ENCODE measurements around the gene ACAD9.
A peak's percentile ranks its signal among the peaks of the same experiment; 100 is the strongest.

ACAD9 gene

GRCh38 chr3:128845119-128845777 is 34.2 kb upstream of the ACAD9 start:
- peaks cover 12% of the 10 kb centered on the region for H3K4me1 Mint-ChIP-seq
- peak overlapping the region; percentile 78 to 82 (median 81) for H3K4me3 Mint-ChIP-seq
- no peak for TF ChIP-seq CTCF (IDR thresholded peaks at IDR 0.05; ENCODE audit: unreplicated experiment in 3 of 3)
- H3K9me3 Mint-ChIP-seq: no peaks in the 10 kb centered on the region
- no peaks in the 10 kb centered on the region for H3K36me3 Mint-ChIP-seq (ENCODE audit: low read depth)
- H3K27ac Mint-ChIP-seq: peak overlapping the region; percentile 15 to 74 (median 59)
- H3K27me3 Mint-ChIP-seq (ENCODE audit: low read depth): no peaks in the 10 kb centered on the region

GRCh38 chr3:128845778-128846485 is 33.5 kb upstream of the ACAD9 start:
- peaks cover 12% of the 10 kb centered on the region for H3K4me1 Mint-ChIP-seq
- peak overlapping the region; percentile 2 to 67 (median 2) for H3K27ac Mint-ChIP-seq
- TF ChIP-seq CTCF (IDR thresholded peaks at IDR 0.05; ENCODE audit: unreplicated experiment in 3 of 3): peak; percentile 52 to 67 (median 63)
- H3K4me3 Mint-ChIP-seq: peak overlapping the region; percentile 78 to 84 (median 82)
- no peaks in the 10 kb centered on the region for H3K27me3 Mint-ChIP-seq (ENCODE audit: low read depth)
- no peaks in the 10 kb centered on the region for H3K36me3 Mint-ChIP-seq (ENCODE audit: low read depth)
- H3K9me3 Mint-ChIP-seq: no peaks in the 10 kb centered on the region

GRCh38 chr3:128846486-128846891 is 32.9 kb upstream of the ACAD9 start:
- no peaks in the 10 kb centered on the region for H3K36me3 Mint-ChIP-seq (ENCODE audit: low read depth)
- no peaks in the 10 kb centered on the region for H3K27me3 Mint-ChIP-seq (ENCODE audit: low read depth)
- peak overlapping the region in 2 of 3 experiments; percentile 82 to 84 for H3K4me3 Mint-ChIP-seq
- H3K27ac Mint-ChIP-seq: peak overlapping the region; percentile 2 to 67 (median 2)
- H3K9me3 Mint-ChIP-seq: no peaks in the 10 kb centered on the region
- TF ChIP-seq CTCF (IDR thresholded peaks at IDR 0.05; ENCODE audit: unreplicated experiment in 3 of 3): no peak
- peaks cover 12% of the 10 kb centered on the region for H3K4me1 Mint-ChIP-seq

GRCh38 chr3:128847666-128848370 is 31.6 kb upstream of the ACAD9 start:
- H3K4me3 Mint-ChIP-seq: no peak overlapping the region
- peaks cover 4% of the 10 kb centered on the region for H3K9me3 Mint-ChIP-seq
- no peak for TF ChIP-seq CTCF (IDR thresholded peaks at IDR 0.05; ENCODE audit: unreplicated experiment in 3 of 3)
- peaks cover 12% of the 10 kb centered on the region for H3K4me1 Mint-ChIP-seq
- H3K27ac Mint-ChIP-seq: no peak overlapping the region
- H3K27me3 Mint-ChIP-seq (ENCODE audit: low read depth): no peaks in the 10 kb centered on the region
- H3K36me3 Mint-ChIP-seq (ENCODE audit: low read depth): no peaks in the 10 kb centered on the region

- H3K9me3 Mint-ChIP-seq: peaks cover 6% of the 10 kb centered on the region
- H3K36me3 Mint-ChIP-seq (ENCODE audit: low read depth): no peaks in the 10 kb centered on the region
- H3K4me3 Mint-ChIP-seq: no peak overlapping the region
- no peak for TF ChIP-seq CTCF (IDR thresholded peaks at IDR 0.05; ENCODE audit: unreplicated experiment in 3 of 3)
- no peaks in the 10 kb centered on the region for H3K27me3 Mint-ChIP-seq (ENCODE audit: low read depth)
- no peak overlapping the region for H3K27ac Mint-ChIP-seq
- H3K4me1 Mint-ChIP-seq: peaks cover 12% of the 10 kb centered on the region
Observed at GRCh38 chr3:128848936-128849335, 30.5 kb upstream of the ACAD9 start.

Data from nephron (organoid).